GM12878 (cell line): ENCODE measurements around the gene IL17F. TPM values are rescaled to one million over a fixed set of nuclear protein-coding genes. Genes with fewer than 3 reads are reported as not detected.

ENCODE experiments used
- ATAC-seq: fragments of 200-7000 bp; cut with Tn5 transposase; 3 replicates; pipeline ENCODE4 v1.9.1; 2020; ENCODE audit warnings: mild to moderate bottlenecking, moderate library complexity
- BruUV-seq: library from RNA; stranded (reverse); fragments of 400-500 nt; replicated peaks from 2 replicates; lab custom pipeline; 2021; lab: Mats Ljungman, UMichigan
- CTCF ChIA-PET: fragments of 300-600 bp; sonication (Branson Sonifier 250); formaldehyde crosslinking; extraction: SDS; loops from one replicate; lab custom pipeline; 2021; ENCODE audit warnings: inconsistent platforms; lab: Yijun Ruan, JAX
- POLR2A ChIA-PET: fragments of 350-600 bp; formaldehyde crosslinking; extraction: SDS; loops from one replicate; lab custom pipeline; 2021; ENCODE audit warnings: inconsistent platforms; lab: Charles Lee
- RAD21 ChIA-PET: fragments of 300-600 bp; sonication (Branson Sonifier 250); formaldehyde crosslinking; loops from one replicate; lab custom pipeline; 2023; ENCODE audit warnings: antibody characterized with exemption; ENCODE audit not compliant: unreplicated experiment; lab: Charles Lee
- SMC1A ChIA-PET: fragments of 300-600 bp; sonication (Branson Sonifier 250); formaldehyde crosslinking; loops from one replicate; lab custom pipeline; 2023; ENCODE audit not compliant: unreplicated experiment, uncharacterized antibody; lab: Charles Lee
- DNase-seq: peaks from one replicate; pipeline ENCODE4 v3.0.0-alpha.2; 2011; ENCODE audit warnings: low read depth, low spot score
- FAIRE-seq: peaks from 3 replicates; lab custom pipeline; 2011; peaks lifted over from hg19 to GRCh38; lab: Jason Lieb, UNC
- H2AFZ ChIP-seq: 2 replicates; pipeline ENCODE4 v1.6.0; 2011; ENCODE audit warnings: low read depth, low read length, control low read depth; ENCODE audit not compliant: control insufficient read depth
- H3K27ac ChIP-seq: 2 replicates; pipeline ENCODE4 v1.5.1; 2011; ENCODE audit warnings: control low read depth; ENCODE audit not compliant: control insufficient read depth, insufficient read depth
- H3K27me3 ChIP-seq, 2 experiments: replicated peaks in 1 of 2; 2 replicates each; pipeline versions ENCODE4 v1.6.0 to v1.6.1; 2011; ENCODE audit warnings: low read length in 1 of 2; ENCODE audit not compliant: control insufficient read depth in 2 of 2, insufficient read depth in 2 of 2
- H3K36me3 ChIP-seq, 2 experiments: 2 replicates each; pipeline ENCODE4 v1.5.1; 2011; ENCODE audit warnings: low read length in 1 of 2; ENCODE audit not compliant: control insufficient read depth in 2 of 2, insufficient read depth in 2 of 2
- H3K4me1 ChIP-seq: 2 replicates; pipeline ENCODE4 v1.6.1; 2011; ENCODE audit warnings: mild to moderate bottlenecking, low read length, moderate library complexity, mixed read lengths; ENCODE audit not compliant: control insufficient read depth, insufficient read depth
- H3K4me2 ChIP-seq: 2 replicates; pipeline ENCODE4 v1.6.0; 2011; ENCODE audit warnings: control low read depth; ENCODE audit not compliant: control insufficient read depth, insufficient read depth
- H3K4me3 ChIP-seq: fragments of 200-600 bp; sonication (generic); 2 replicates; pipeline ENCODE4 v1.5.1; 2016
- H3K79me2 ChIP-seq: 2 replicates; pipeline ENCODE4 v1.6.0; 2011; ENCODE audit warnings: low read length; ENCODE audit not compliant: control insufficient read depth, insufficient read depth
- H3K9ac ChIP-seq: 2 replicates; pipeline ENCODE4 v1.8.0; 2011; ENCODE audit warnings: low read length, control low read depth, mixed read lengths; ENCODE audit not compliant: control insufficient read depth, insufficient read depth
- H3K9me3 ChIP-seq: replicated peaks from 3 replicates; pipeline ENCODE4 v1.5.1; 2011; ENCODE audit warnings: mild to moderate bottlenecking, low read length; ENCODE audit not compliant: control insufficient read depth, insufficient read depth
- H4K20me1 ChIP-seq: 2 replicates; pipeline ENCODE4 v1.6.0; 2011; ENCODE audit not compliant: control insufficient read depth, insufficient read depth
- BRCA1 ChIP-seq: IDR thresholded peaks from 2 replicates; pipeline ENCODE4 v1.6.1; 2011; ENCODE audit warnings: low read depth, low read length, improper control_type of control experiment
- DPF2 ChIP-seq: fragments of 450-650 bp; IDR thresholded peaks from 2 replicates; pipeline ENCODE4 v1.6.1; 2017; ENCODE audit warnings: mild to moderate bottlenecking
- EED ChIP-seq: sonication (generic); IDR thresholded peaks from 2 replicates; pipeline ENCODE4 v1.6.1; 2016; ENCODE audit warnings: antibody characterized with exemption, low read depth
- GABPA ChIP-seq: IDR thresholded peaks from 2 replicates; pipeline ENCODE4 v1.6.1; 2014; ENCODE audit warnings: antibody characterized with exemption, low read depth, mild to moderate bottlenecking, inconsistent platforms
- IRF4 ChIP-seq: IDR thresholded peaks from 2 replicates; pipeline ENCODE4 v1.6.1; 2011; ENCODE audit warnings: low read depth, low read length
- KAT2A ChIP-seq: conservative IDR thresholded peaks from 2 replicates; pipeline ENCODE4 v1.6.1; 2011; ENCODE audit warnings: low read depth, low read length; ENCODE audit not compliant: control insufficient read depth
- LARP7 ChIP-seq: fragments of 450-650 bp; IDR thresholded peaks from 2 replicates; pipeline ENCODE4 v1.6.1; 2017; ENCODE audit warnings: mild to moderate bottlenecking
- NBN ChIP-seq: fragments of 450-650 bp; IDR thresholded peaks from 2 replicates; pipeline ENCODE4 v1.6.1; 2016
- NR2C1 ChIP-seq: fragments of 450-650 bp; IDR thresholded peaks from 2 replicates; pipeline ENCODE4 v1.6.1; 2017; ENCODE audit warnings: antibody characterized with exemption, mild to moderate bottlenecking, moderate library complexity
- PML ChIP-seq: IDR thresholded peaks from 2 replicates; pipeline ENCODE4 v1.6.1; 2012; ENCODE audit warnings: low read length, inconsistent platforms
- RAD51 ChIP-seq: fragments of 450-650 bp; IDR thresholded peaks from 2 replicates; pipeline ENCODE4 v1.6.1; 2016; ENCODE audit warnings: moderate library complexity, mild to moderate bottlenecking, inconsistent platforms
- SMC3 ChIP-seq: IDR thresholded peaks from 2 replicates; pipeline ENCODE4 v1.6.1; 2011; ENCODE audit warnings: low read length, improper control_type of control experiment, borderline replicate concordance
- WRNIP1 ChIP-seq: IDR thresholded peaks from 2 replicates; pipeline ENCODE4 v1.6.1; 2011; ENCODE audit warnings: low read depth, low read length, improper control_type of control experiment, borderline replicate concordance
- WGBS: methylation state at CpG from one replicate; pipeline ENCODE4 v1.1.6; 2016; ENCODE audit warnings: low lambda C conversion rate; ENCODE audit not compliant: insufficient replicate concordance, insufficient coverage; ENCODE audit errors: missing lambda C conversion rate; 5-methylcytosine and 5-hydroxymethylcytosine counted together
- in situ Hi-C: fragments of 300-500 bp; cut with MboI; formaldehyde crosslinking; loops from 9 replicates; pipeline ENCODE4 v1.14.3; 2018; ENCODE audit warnings: mixed read lengths
- intact Hi-C: fragments of 100-400 bp; cut with micrococcal nuclease; formaldehyde crosslinking; loops from one replicate; pipeline ENCODE4 v1.14.2; 2022; ENCODE audit not compliant: unreplicated experiment
- polyA plus RNA-seq, 11 experiments: library from polyadenylated mRNA; depleted of rRNA in 4 of 11; unstranded in 6 of 11; stranded (reverse) in 5 of 11; fragments of >200 nt; fragmentation: Nextera tagmentation in 4 of 11; fragmentation: Illumina TruSeq in 1 of 11; extraction: Ambion mirVana in 4 of 11; extraction: Trizol in 1 of 11; gene quantifications; 1 replicate in 1 of 11; 2 replicates in 10 of 11; pipeline versions ENCODE4 v1.2.1 to v1.2.3, GENCODE V29; 2011 to 2016; ENCODE audit warnings: inconsistent platforms in 2 of 11, missing spikeins in 2 of 11, low read depth in 1 of 11
- total RNA-seq, 4 experiments: library from RNA; depleted of rRNA in 3 of 4; stranded (reverse); fragments of >200 nt in 3 of 4; fragmentation: Illumina TruSeq in 1 of 4; extraction: Trizol in 1 of 4; gene quantifications; 2 replicates each; pipeline versions ENCODE4 v1.2.1 to v1.2.3, GENCODE V29; 2013 to 2021
- TF ChIP-seq, protein P1 (sequence below): fragments of 450-650 bp; IDR thresholded peaks from 2 replicates; pipeline ENCODE4 v1.6.1; 2018; ENCODE audit warnings: mild to moderate bottlenecking, low read depth, moderate library complexity; ENCODE audit not compliant: partially characterized antibody
- TF ChIP-seq, protein P2 (sequence below): fragments of 450-650 bp; IDR thresholded peaks from 2 replicates; pipeline ENCODE4 v1.6.1; 2017; ENCODE audit warnings: mild to moderate bottlenecking, low read depth, inconsistent platforms; ENCODE audit not compliant: poor library complexity, severe bottlenecking

The IL17F gene
- total and polyA plus RNA-seq, 10 of the 15 experiments (the other 5 are each of a cell fraction or from before 2014, with no cell fraction given) = 0.20 TPM; not detected in 9

DNA sequence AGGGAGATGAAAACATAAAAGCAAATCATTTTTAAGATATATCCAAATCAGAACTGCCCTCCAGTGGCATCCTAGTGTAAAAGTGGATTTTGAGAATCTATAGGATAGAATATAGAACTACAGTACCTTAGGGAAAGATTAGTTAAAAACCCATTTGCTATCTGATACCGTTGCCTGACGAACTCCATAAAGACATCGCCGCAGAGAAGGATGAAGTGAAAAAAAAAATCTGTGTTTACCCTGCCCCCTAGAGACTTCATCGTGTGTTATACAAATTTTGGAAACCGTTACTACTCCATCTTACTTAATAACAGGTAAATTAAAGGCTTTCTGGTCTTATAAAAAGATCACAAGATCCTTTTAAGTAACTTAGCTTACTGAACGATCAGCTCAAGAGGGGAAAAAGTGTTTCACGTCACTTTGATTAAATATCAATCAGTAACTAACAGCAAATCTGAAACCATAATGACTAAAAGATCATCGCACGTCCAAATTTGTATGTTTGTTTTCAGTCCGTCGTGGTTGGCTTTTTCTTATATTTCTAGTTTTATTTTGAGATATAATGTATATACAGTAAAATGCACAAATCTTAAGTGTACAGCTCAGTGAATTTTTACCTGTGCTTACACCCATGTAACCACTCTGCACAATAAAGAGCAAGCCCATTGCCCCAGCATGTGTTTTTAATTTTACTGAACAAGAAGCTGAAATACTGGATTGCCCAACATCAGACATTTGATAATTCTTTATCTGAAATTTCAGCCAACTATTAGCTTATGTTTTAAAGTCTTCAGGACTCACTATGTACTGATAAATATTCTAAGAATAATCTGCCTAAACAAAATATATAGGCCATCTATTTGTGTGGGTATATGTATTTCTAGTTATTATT lies 41.1 kb upstream of the IL17F start (continued):
- TF ChIP-seq RAD51 = 0 out of 2 replicates have a peak, but pooled peaks have one; percentile 20

DNA sequence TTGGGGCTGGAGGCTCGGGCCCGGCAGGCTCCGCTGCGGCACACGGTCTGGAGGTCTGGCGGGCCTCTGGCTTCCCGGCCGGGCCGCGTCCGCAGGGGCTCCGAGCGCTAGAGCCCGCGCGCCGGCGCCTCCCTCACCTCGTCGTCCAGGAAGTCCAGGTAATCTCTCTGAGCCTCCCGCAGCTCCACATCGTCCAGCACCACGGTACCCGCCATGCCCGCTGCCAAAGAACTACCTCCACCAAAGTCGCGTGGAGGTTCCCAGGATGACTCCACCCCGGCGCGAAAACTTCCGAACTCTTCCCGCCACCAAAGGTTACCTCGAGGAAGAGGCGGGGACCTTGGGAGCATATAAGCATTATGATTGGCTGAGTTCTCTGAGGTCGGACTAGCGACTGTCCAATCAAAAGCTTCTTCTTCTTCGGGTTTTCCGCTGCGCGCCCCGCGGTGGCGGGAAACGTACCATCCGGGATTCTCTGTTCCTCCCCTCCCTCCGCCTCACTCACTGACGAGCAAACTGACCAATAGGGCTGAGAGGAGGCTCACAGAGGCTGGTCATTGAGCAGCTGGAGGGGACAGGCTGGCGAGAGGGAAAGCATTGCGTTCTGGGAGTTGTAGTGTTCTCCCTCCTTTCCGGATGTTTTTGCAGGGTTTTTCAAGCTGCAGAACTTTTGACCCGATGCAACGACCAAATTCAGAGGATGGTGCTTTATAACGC lies 40.3 kb upstream of the IL17F start, which contains the start of gene MCM3:
MCM3 (minus strand) TSS at position 283 of the 717 bp plus-strand sequence; CDS start at position 215, 68 bp downstream.
- in situ Hi-C loops = loop anchor here (10.0 kb wide), 1 partner anchor 290 kb away; the partner anchor contains the start of gene TRAM2
- POLR2A ChIA-PET = interaction anchor here (0.6 to 5.5 kb wide), 20 partner anchors 9 to 1075 kb away, joined by 3 to 79 read pairs (median 5); partner anchors contain the start of genes EFHC1 and PAQR8
- FAIRE-seq = peak; percentile 95
- TF ChIP-seq SMC3 (no peak), BRCA1 (no peak), IRF4 (0 out of 2 replicates have a peak, but pooled peaks have one; percentile 35), EED (peak; percentile 43; the same call in 1 of the 2 replicates), NBN (no peak), GABPA (peak; percentile 90), NR2C1 (peak; percentile 83), PML (peak; percentile 47; the same call in 1 of the 2 replicates), WRNIP1 (no peak), KAT2A (no peak), LARP7 (peak; percentile 92), DPF2 (0 out of 2 replicates have a peak, but pooled peaks have one; percentile 39)
- TF ChIP-seq, protein P1, sequence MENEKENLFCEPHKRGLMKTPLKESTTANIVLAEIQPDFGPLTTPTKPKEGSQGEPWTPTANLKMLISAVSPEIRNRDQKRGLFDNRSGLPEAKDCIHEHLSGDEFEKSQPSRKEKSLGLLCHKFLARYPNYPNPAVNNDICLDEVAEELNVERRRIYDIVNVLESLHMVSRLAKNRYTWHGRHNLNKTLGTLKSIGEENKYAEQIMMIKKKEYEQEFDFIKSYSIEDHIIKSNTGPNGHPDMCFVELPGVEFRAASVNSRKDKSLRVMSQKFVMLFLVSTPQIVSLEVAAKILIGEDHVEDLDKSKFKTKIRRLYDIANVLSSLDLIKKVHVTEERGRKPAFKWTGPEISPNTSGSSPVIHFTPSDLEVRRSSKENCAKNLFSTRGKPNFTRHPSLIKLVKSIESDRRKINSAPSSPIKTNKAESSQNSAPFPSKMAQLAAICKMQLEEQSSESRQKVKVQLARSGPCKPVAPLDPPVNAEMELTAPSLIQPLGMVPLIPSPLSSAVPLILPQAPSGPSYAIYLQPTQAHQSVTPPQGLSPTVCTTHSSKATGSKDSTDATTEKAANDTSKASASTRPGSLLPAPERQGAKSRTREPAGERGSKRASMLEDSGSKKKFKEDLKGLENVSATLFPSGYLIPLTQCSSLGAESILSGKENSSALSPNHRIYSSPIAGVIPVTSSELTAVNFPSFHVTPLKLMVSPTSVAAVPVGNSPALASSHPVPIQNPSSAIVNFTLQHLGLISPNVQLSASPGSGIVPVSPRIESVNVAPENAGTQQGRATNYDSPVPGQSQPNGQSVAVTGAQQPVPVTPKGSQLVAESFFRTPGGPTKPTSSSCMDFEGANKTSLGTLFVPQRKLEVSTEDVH = peak; percentile 100
- TF ChIP-seq, protein P2, sequence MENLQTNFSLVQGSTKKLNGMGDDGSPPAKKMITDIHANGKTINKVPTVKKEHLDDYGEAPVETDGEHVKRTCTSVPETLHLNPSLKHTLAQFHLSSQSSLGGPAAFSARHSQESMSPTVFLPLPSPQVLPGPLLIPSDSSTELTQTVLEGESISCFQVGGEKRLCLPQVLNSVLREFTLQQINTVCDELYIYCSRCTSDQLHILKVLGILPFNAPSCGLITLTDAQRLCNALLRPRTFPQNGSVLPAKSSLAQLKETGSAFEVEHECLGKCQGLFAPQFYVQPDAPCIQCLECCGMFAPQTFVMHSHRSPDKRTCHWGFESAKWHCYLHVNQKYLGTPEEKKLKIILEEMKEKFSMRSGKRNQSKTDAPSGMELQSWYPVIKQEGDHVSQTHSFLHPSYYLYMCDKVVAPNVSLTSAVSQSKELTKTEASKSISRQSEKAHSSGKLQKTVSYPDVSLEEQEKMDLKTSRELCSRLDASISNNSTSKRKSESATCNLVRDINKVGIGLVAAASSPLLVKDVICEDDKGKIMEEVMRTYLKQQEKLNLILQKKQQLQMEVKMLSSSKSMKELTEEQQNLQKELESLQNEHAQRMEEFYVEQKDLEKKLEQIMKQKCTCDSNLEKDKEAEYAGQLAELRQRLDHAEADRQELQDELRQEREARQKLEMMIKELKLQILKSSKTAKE = peak; percentile 13

More for the DNA sequence above, 40.3 kb upstream of the IL17F start, which contains the start of gene MCM3:
- peak within 1 kb of the TSS; percentile 83 for H3K9ac ChIP-seq
- H3K9me3 ChIP-seq = no peaks in the 10 kb centered on the region
- peaks cover 9 to 17% of the 10 kb centered on the region in 2 experiments for H3K36me3 ChIP-seq
- H3K27ac ChIP-seq = peak within 1 kb of the TSS; percentile 81
- ChIA-PET SMC1A (interaction anchor here (0.5 to 12.1 kb wide), 33 partner anchors 10 to 711 kb away, joined by 3 to 358 read pairs (median 7); partner anchors contain the start of genes EFHC1, GSTA4 and PAQR8), RAD21 (interaction anchor here (0.6 to 9.0 kb wide), 33 partner anchors 9 to 996 kb away, joined by 3 to 224 read pairs (median 6); partner anchors contain the start of genes EFHC1 and PAQR8), CTCF (interaction anchor here (0.8 to 14.5 kb wide), 25 partner anchors 10 to 383 kb away, joined by 3 to 441 read pairs (median 18); partner anchors contain the start of genes EFHC1 and PAQR8)
- no peaks in the 10 kb centered on the region for H4K20me1 ChIP-seq
- peak within 1 kb of the TSS; percentile 79 for H3K4me3 ChIP-seq
- intact Hi-C loops = loop anchor here (1.0 to 10.0 kb wide), 7 partner anchors 22 to 710 kb away; partner anchors contain the start of genes GSTA4 and PAQR8
- ATAC-seq (peak; percentile 96), DNase-seq (peak; percentile 100)
- H3K4me1 ChIP-seq = peaks cover 8% of the 10 kb centered on the region; the same call in 1 of the 2 replicates
- peak within 1 kb of the TSS; percentile 80 for H3K4me2 ChIP-seq
- peak within 1 kb of the TSS; percentile 92 for H2AFZ ChIP-seq
- BruUV-seq = no TSS peak
- under 1% methylated on average over 53 of the region's 53 CpGs for WGBS
- H3K27me3 ChIP-seq = no peaks in the 10 kb centered on the region
- peaks cover 47% of the 10 kb centered on the region for H3K79me2 ChIP-seq
